RWPE2 (cell line): Measurements from ENCODE around the gene TMCC1.

ENCODE experiments used
- ATAC-seq: fragments of 200-7000 bp; cut with Tn5 transposase; 3 replicates; pipeline ENCODE4 v1.9.1; 2021; ENCODE audit warnings: low read depth
- DNase-seq: peaks from one replicate; pipeline ENCODE4 v3.0.0-alpha.2; 2020; ENCODE audit warnings: low spot score
- H3K27ac ChIP-seq: fragments of 450-650 bp; 2 replicates; pipeline ENCODE4 v1.5.1; 2017; ENCODE audit warnings: mild to moderate bottlenecking; ENCODE audit not compliant: poor library complexity, severe bottlenecking
- H3K27me3 ChIP-seq: fragments of 250-450 bp; sonication (Bioruptor Pico); 2 replicates; pipeline ENCODE4 v1.5.1; 2021; ENCODE audit warnings: mild to moderate bottlenecking, moderate library complexity; ENCODE audit not compliant: insufficient read depth, poor library complexity, severe bottlenecking
- H3K36me3 ChIP-seq: fragments of 250-450 bp; sonication (Bioruptor Pico); 2 replicates; pipeline ENCODE4 v1.5.1; 2020; ENCODE audit warnings: low read depth, mild to moderate bottlenecking, moderate library complexity
- H3K4me1 ChIP-seq: fragments of 250-450 bp; sonication (Bioruptor Pico); 2 replicates; pipeline ENCODE4 v1.5.1; 2021; ENCODE audit warnings: mild to moderate bottlenecking, moderate library complexity; ENCODE audit not compliant: insufficient read depth, poor library complexity, severe bottlenecking
- H3K4me3 ChIP-seq: fragments of 250-450 bp; sonication (Bioruptor Pico); 2 replicates; pipeline ENCODE4 v1.5.1; 2021; ENCODE audit warnings: mild to moderate bottlenecking, moderate library complexity; ENCODE audit not compliant: severe bottlenecking
- H3K9me3 ChIP-seq: fragments of 250-450 bp; sonication (Bioruptor Pico); 2 replicates; pipeline ENCODE4 v1.5.1; 2021; ENCODE audit warnings: mild to moderate bottlenecking, moderate library complexity; ENCODE audit not compliant: severe bottlenecking
- CTCF ChIP-seq: fragments of 450-650 bp; IDR thresholded peaks from one replicate; pipeline ENCODE4 v1.5.1; 2017; ENCODE audit warnings: mild to moderate bottlenecking, moderate library complexity; ENCODE audit not compliant: poor library complexity, severe bottlenecking

The TMCC1 gene

GRCh38 chr3:129783470-129783869 is 110.0 kb downstream of the TMCC1 start:
- Histone ChIP-seq H3K27ac (peak overlapping the region; percentile 11), H3K36me3 (peaks cover 30% of the 10 kb centered on the region), H3K9me3 (no peaks in the 10 kb centered on the region), H3K4me3 (no peak overlapping the region), H3K4me1 (peaks cover 24% of the 10 kb centered on the region), H3K27me3 (no peaks in the 10 kb centered on the region)
- no peak for TF ChIP-seq CTCF
- ATAC-seq (0 out of 3 replicates have a peak, but pooled peaks have one; percentile 31), DNase-seq (no peak)

- H3K27ac ChIP-seq = no peak overlapping the region
- H3K36me3 ChIP-seq = peaks cover 29% of the 10 kb centered on the region
- no peak overlapping the region for H3K4me3 ChIP-seq
- H3K9me3 ChIP-seq = no peaks in the 10 kb centered on the region
- no peak for TF ChIP-seq CTCF
- peaks cover 12% of the 10 kb centered on the region for H3K4me1 ChIP-seq
- DNase-seq (no peak), ATAC-seq (no peak)
- H3K27me3 ChIP-seq = no peaks in the 10 kb centered on the region
Observed at GRCh38 chr3:129778871-129779270, 114.6 kb downstream of the TMCC1 start.

- Histone ChIP-seq H3K4me1 (peaks cover 4% of the 10 kb centered on the region), H3K4me3 (no peak overlapping the region), H3K9me3 (no peaks in the 10 kb centered on the region), H3K27ac (no peak overlapping the region), H3K36me3 (peaks cover 21% of the 10 kb centered on the region), H3K27me3 (no peaks in the 10 kb centered on the region)
- no peak for TF ChIP-seq CTCF
- ATAC-seq = no peak
- no peak for DNase-seq
Observed at GRCh38 chr3:129777806-129778205, 115.7 kb downstream of the TMCC1 start.

- H3K9me3 ChIP-seq = no peaks in the 10 kb centered on the region
- no peak overlapping the region for H3K27ac ChIP-seq
- peaks cover 4% of the 10 kb centered on the region for H3K4me1 ChIP-seq
- H3K4me3 ChIP-seq = no peak overlapping the region
- no peak for DNase-seq
- H3K27me3 ChIP-seq = no peaks in the 10 kb centered on the region
- no peak for ATAC-seq
- TF ChIP-seq CTCF = no peak
- H3K36me3 ChIP-seq = peaks cover 19% of the 10 kb centered on the region
Observed at GRCh38 chr3:129775870-129776269, 117.6 kb downstream of the TMCC1 start.

GRCh38 chr3:129773691-129774663 is 119.5 kb downstream of the TMCC1 start:
- Histone ChIP-seq H3K4me3 (no peak overlapping the region), H3K27ac (no peak overlapping the region), H3K36me3 (peaks cover 32% of the 10 kb centered on the region), H3K9me3 (no peaks in the 10 kb centered on the region), H3K4me1 (no peaks in the 10 kb centered on the region), H3K27me3 (no peaks in the 10 kb centered on the region)
- no peak for TF ChIP-seq CTCF
- ATAC-seq (no peak), DNase-seq (no peak)
